ENCODE data around the gene DPF1.

The DPF1 gene

GRCh38 chr19:38206006-38206745, 17.8 kb downstream of the DPF1 start:
- no peak overlapping the region for H3K4me3 ChIP-seq (ENCODE audit: low read length)
- no peak for DNase-seq (ENCODE audit: low read depth)
- no peak for TF ChIP-seq CTCF (conservative IDR thresholded peaks at IDR 0.05; ENCODE audit: low read length)

GRCh38 chr19:38204728-38205127, 19.3 kb downstream of the DPF1 start:
- DNase-seq (ENCODE audit: low read depth), result no peak
- no peak overlapping the region for H3K4me3 ChIP-seq (ENCODE audit: low read length)
- no peak for TF ChIP-seq CTCF (conservative IDR thresholded peaks at IDR 0.05; ENCODE audit: low read length)

GRCh38 chr19:38204096-38204495, 19.9 kb downstream of the DPF1 start:
- no peak for DNase-seq (ENCODE audit: low read depth)
- TF ChIP-seq CTCF (conservative IDR thresholded peaks at IDR 0.05; ENCODE audit: low read length), result no peak
- H3K4me3 ChIP-seq (ENCODE audit: low read length), result no peak overlapping the region

- DNase-seq (ENCODE audit: low read depth), result no peak
- TF ChIP-seq CTCF (conservative IDR thresholded peaks at IDR 0.05; ENCODE audit: low read length), result no peak
- no peak overlapping the region for H3K4me3 ChIP-seq (ENCODE audit: low read length)
Observed at GRCh38 chr19:38203197-38203596, 20.8 kb downstream of the DPF1 start.

- TF ChIP-seq CTCF (conservative IDR thresholded peaks at IDR 0.05; ENCODE audit: low read length), result no peak
- no peak overlapping the region for H3K4me3 ChIP-seq (ENCODE audit: low read length)
- no peak for DNase-seq (ENCODE audit: low read depth)
Observed at GRCh38 chr19:38202504-38202903, 21.5 kb downstream of the DPF1 start.

GRCh38 chr19:38201731-38202130, 22.3 kb downstream of the DPF1 start:
- TF ChIP-seq CTCF (conservative IDR thresholded peaks at IDR 0.05; ENCODE audit: low read length), result no peak
- no peak overlapping the region for H3K4me3 ChIP-seq (ENCODE audit: low read length)
- DNase-seq (ENCODE audit: low read depth), result no peak

GRCh38 chr19:38199340-38199739, 24.7 kb downstream of the DPF1 start:
- no peak overlapping the region for H3K4me3 ChIP-seq (ENCODE audit: low read length)
- DNase-seq (ENCODE audit: low read depth), result no peak
- TF ChIP-seq CTCF (conservative IDR thresholded peaks at IDR 0.05; ENCODE audit: low read length), result no peak
